H1 (cell line): Measurements from ENCODE around the gene DPF3.

Experiments used
- ATF2 ChIP-seq: IDR thresholded peaks from 2 replicates; pipeline ENCODE4 v1.6.1; 2012; ENCODE audit warnings: low read length, inconsistent platforms
- CEBPB ChIP-seq: IDR thresholded peaks from 2 replicates; pipeline ENCODE4 v1.6.1; 2012; ENCODE audit warnings: low read depth, low read length
- CTCF ChIP-seq, 3 experiments: IDR thresholded peaks; 1 replicate in 2 of 3; 2 replicates in 1 of 3; pipeline versions ENCODE4 v1.5.1 to v1.6.1; 2011; ENCODE audit warnings: low read length in 3 of 3, mild to moderate bottlenecking in 3 of 3, inconsistent platforms in 2 of 3, low read depth in 1 of 3, moderate library complexity in 1 of 3; ENCODE audit not compliant: insufficient read depth in 1 of 3; ENCODE audit errors: control extremely low read depth in 1 of 3
- EGR1 ChIP-seq: IDR thresholded peaks from 2 replicates; pipeline ENCODE4 v1.6.1; 2011; ENCODE audit warnings: low read depth, low read length, borderline replicate concordance
- EZH2 ChIP-seq: fragments of 200-600 bp; sonication (generic); IDR thresholded peaks from 2 replicates; pipeline ENCODE4 v1.7.1; 2012; ENCODE audit warnings: low read depth, mild to moderate bottlenecking, moderate library complexity, low read length, inconsistent platforms; ENCODE audit not compliant: severe bottlenecking
- KDM1A ChIP-seq: fragments of 200-600, 300-600 bp; sonication (generic); IDR thresholded peaks from 2 replicates; pipeline ENCODE4 v1.7.1; 2016; ENCODE audit warnings: mild to moderate bottlenecking, low read length, borderline replicate concordance
- MAFK ChIP-seq: IDR thresholded peaks from 2 replicates; pipeline ENCODE4 v1.6.1; 2012; ENCODE audit warnings: low read depth, mild to moderate bottlenecking, improper control_type of control experiment, low read length
- NRF1 ChIP-seq: IDR thresholded peaks from 2 replicates; pipeline ENCODE4 v1.6.1; 2011; ENCODE audit warnings: mild to moderate bottlenecking, low read depth, low read length, improper control_type of control experiment
- POLR2A ChIP-seq, 2 experiments: IDR thresholded peaks; 1 replicate in 1 of 2; 2 replicates in 1 of 2; pipeline ENCODE4 v1.6.1; 2011; ENCODE audit warnings: low read depth in 2 of 2, low read length in 2 of 2, mild to moderate bottlenecking in 2 of 2; ENCODE audit errors: control extremely low read depth in 1 of 2
- POLR2AphosphoS5 ChIP-seq: IDR thresholded peaks from 2 replicates; pipeline ENCODE4 v1.6.1; 2011; ENCODE audit warnings: low read depth, low read length
- SIRT6 ChIP-seq: IDR thresholded peaks from one replicate; pipeline ENCODE4 v1.7.1; 2012; ENCODE audit warnings: low read length, inconsistent platforms
- TAF1 ChIP-seq: IDR thresholded peaks from 2 replicates; pipeline ENCODE4 v1.6.1; 2011; ENCODE audit warnings: mild to moderate bottlenecking, low read depth, low read length
- YY1 ChIP-seq: IDR thresholded peaks from 2 replicates; pipeline ENCODE4 v1.6.1; 2011; ENCODE audit warnings: low read depth, mild to moderate bottlenecking, low read length

DNA sequence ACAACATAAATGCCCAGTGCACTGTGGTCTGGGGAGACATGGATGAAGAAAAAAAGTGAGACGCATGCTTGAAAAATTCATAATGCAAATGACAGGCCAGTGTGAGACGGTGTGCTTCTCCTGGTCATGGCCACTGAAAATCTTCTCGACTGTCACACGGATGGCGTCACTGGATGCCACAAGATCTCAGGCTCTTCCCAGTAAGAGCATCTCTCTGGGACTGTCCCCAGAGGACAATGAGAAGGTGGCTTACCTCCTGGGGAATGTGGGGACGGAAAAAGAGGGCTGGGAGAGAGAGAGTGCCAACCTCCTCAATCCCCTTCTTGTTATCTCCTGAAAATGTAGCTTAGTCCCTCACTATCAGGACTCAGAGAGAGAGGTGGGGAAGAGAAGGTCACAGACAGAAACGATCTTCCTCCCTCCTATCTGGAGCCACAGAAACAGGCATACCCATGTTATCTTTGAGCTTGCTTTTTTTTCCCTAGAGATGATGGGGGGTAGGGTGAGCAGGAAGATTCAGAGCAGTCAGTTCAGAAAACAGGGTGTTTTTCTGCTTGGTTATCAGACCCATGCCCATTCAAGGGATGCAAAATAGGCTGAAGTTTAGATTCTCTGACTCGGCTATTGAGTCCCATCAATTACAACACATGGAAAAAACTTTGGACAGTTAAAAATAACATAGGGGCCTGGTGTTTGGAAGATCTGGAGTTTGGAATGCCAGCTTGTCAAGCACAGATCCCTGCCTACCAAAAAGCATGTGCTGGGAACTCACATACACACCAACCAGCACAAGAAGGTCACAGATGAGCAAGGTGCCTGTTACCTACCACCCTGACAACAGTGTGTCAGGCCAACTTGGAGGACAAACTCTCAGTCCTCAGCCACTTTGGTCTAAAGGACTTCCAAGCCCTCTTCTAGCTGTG lies 24.2 kb downstream of the DPF3 start:
- TF ChIP-seq SIRT6, result no peak
- no peak for TF ChIP-seq CTCF (IDR thresholded peaks at IDR 0.05; ENCODE audit: control extremely low read depth in 1 of 3, insufficient read depth in 1 of 3, low read depth in 1 of 3, low read length in 3 of 3)
- no peak for TF ChIP-seq EZH2
- TF ChIP-seq POLR2AphosphoS5, result no peak
- TF ChIP-seq TAF1, result no peak
- no peak for TF ChIP-seq NRF1
- TF ChIP-seq YY1, result no peak
- no peak for TF ChIP-seq MAFK
- no peak for TF ChIP-seq KDM1A
- no peak for TF ChIP-seq CEBPB
- no peak for TF ChIP-seq POLR2A (IDR thresholded peaks at IDR 0.05; ENCODE audit: control extremely low read depth in 1 of 2, low read depth in 2 of 2, low read length in 2 of 2)
- no peak for TF ChIP-seq ATF2
- no peak for TF ChIP-seq EGR1
